Measurements from ENCODE around the gene DYTN. TPM values are rescaled to one million over a fixed set of nuclear protein-coding genes. Genes with fewer than 3 reads are reported as not detected.
"Not testable (repeated sequence)": the region's sequence is repeated elsewhere in the genome, so short reads cannot be mapped to it uniquely, and the experiment has no call there.

DYTN gene
- total RNA-seq, 1 donor from 2014 or later = not detected

DNA sequence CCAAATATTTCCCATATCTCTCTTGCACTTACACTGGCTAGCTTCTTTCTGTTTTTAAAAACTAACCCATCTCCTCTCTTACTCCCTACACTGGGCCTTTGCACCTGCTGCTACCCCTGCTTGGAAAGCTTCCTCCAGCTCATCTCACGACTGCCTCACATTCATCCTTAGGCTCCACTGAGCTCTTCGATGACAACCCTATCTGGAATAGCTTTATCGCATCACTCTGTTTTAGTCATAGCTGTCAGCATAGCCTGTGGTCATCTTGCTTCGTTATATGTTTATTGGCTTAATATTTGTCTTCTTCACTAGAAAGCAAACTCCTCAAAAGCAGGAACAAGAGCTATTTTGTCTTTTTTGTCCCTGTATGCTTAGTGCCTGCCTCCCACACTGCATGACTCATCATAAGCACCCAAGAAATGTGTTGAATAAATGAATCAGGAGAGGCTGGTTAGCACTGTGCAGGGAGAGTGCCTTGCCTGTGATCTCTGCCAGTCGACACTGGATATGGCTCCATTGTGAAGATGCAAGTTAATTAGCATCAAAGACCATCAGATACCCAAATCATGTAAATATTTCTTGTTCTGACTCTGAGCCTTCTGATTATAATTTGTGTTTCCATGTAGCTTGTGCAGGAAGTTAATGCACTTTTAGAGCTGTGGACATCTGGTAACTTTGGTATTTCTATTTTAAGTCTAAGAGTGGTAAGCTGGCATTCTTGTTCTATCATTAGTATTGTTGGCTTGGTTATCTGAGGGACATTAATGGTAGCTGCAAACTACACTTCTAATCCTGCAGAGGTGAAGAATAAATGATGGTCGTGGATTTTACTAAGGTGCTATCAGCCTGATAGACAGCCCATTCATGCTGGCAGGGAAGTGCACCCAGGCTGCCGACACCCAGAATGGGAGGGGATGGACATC, 10.3 kb upstream of the DYTN start:
- no peak for DNase-seq (ENCODE audit: low spot score in 2 of 2, unreplicated experiment in 2 of 2)
- Mint-ChIP-seq H3K36me3 (no peaks in the 10 kb centered on the region), H3K4me1 (no peaks in the 10 kb centered on the region), H3K27ac (no peak overlapping the region), H3K4me3 (no peak overlapping the region), H3K27me3 (ENCODE audit: low read depth) (peaks cover 37% of the 10 kb centered on the region), H3K9me3 (no peaks in the 10 kb centered on the region)
- TF ChIP-seq, protein P1, sequence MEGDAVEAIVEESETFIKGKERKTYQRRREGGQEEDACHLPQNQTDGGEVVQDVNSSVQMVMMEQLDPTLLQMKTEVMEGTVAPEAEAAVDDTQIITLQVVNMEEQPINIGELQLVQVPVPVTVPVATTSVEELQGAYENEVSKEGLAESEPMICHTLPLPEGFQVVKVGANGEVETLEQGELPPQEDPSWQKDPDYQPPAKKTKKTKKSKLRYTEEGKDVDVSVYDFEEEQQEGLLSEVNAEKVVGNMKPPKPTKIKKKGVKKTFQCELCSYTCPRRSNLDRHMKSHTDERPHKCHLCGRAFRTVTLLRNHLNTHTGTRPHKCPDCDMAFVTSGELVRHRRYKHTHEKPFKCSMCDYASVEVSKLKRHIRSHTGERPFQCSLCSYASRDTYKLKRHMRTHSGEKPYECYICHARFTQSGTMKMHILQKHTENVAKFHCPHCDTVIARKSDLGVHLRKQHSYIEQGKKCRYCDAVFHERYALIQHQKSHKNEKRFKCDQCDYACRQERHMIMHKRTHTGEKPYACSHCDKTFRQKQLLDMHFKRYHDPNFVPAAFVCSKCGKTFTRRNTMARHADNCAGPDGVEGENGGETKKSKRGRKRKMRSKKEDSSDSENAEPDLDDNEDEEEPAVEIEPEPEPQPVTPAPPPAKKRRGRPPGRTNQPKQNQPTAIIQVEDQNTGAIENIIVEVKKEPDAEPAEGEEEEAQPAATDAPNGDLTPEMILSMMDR (IDR thresholded peaks at IDR 0.05; ENCODE audit: unreplicated experiment) = no peak

DNA sequence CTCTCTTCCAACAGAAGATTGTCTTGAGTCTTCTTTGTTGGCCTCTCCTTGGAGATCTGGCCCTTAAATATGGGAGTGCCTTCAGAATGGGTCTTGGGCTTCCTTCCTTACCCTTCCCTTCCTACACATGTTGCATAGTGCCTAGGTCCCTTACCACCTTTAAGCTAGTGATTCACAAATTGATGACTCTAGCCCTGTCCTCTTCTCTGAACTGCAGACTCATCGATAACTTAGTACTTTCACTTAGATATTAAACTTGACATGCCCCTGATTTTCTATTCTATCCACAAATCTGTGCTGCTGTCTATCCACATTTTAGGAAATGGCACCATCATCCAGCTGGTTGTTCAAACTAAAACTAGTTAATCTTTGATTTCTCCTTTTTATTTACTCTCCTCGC, 9.1 kb upstream of the DYTN start:
- H3K36me3 Mint-ChIP-seq = no peaks in the 10 kb centered on the region
- TF ChIP-seq, protein P1 (IDR thresholded peaks at IDR 0.05; ENCODE audit: unreplicated experiment) = no peak
- DNase-seq (ENCODE audit: low spot score in 2 of 2, unreplicated experiment in 2 of 2) = no peak
- no peak overlapping the region for H3K4me3 Mint-ChIP-seq
- H3K27ac Mint-ChIP-seq = no peak overlapping the region
- peaks cover 1% of the 10 kb centered on the region for H3K9me3 Mint-ChIP-seq
- no peaks in the 10 kb centered on the region for H3K4me1 Mint-ChIP-seq
- peaks cover 34% of the 10 kb centered on the region for H3K27me3 Mint-ChIP-seq (ENCODE audit: low read depth)

DNA sequence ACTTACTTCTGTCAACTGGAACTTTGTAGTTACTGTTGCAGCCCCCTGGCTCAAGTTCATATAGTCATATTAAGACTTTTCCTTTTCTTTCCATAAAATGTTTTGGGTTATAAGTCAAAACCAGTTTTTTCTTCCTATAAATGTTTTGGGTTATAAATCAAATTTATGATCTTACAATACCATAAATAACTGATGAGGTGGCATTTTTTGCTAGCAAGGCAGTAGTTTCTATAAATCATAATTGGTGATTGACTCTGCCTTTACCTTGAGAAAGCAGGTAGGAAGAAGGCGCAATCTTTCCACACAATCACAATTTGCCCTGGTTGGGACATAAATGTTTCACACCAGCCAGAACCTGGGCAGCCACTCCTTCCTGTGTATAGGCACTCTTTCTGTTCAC, 5.1 kb upstream of the DYTN start:
- no peak for DNase-seq (ENCODE audit: low spot score in 2 of 2, unreplicated experiment in 2 of 2)
- Mint-ChIP-seq H3K9me3 (peaks cover 4% of the 10 kb centered on the region), H3K27me3 (ENCODE audit: low read depth) (peaks cover 17% of the 10 kb centered on the region), H3K36me3 (no peaks in the 10 kb centered on the region), H3K27ac (no peak overlapping the region), H3K4me1 (no peaks in the 10 kb centered on the region), H3K4me3 (no peak overlapping the region)
- TF ChIP-seq, protein P1 (IDR thresholded peaks at IDR 0.05; ENCODE audit: unreplicated experiment) = no peak

DNA sequence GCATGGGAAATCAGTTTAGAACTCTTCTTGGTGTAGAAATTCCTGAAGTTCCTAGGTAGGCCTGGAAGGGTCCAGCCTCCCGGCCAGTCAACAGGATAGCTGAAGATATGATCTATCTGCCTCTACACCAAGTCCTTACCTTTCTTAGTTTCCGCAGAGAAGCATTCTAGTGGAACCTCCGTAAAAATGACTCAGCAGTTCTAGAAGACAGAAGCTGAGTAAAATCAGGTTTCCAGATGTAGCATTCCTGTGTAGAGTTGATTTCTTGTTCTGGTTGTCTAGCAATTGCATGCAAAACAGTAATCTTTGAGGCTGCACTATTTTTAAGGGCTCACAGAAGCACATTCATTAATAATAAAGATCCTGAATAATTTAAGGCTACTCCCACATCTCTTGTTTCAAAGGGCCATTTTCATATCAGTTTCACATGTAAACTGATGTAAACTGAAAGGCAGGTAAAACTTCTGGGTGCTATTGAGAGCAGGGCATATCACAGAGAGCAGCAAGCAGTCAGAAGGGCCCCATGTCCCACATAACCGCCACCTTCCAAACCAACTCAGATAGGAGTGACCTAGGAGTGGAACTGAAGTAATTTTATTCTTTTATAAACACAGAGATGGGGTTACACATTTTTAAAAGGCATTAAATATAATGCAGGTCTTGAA, 3.2 kb upstream of the DYTN start:
- TF ChIP-seq, protein P1 (IDR thresholded peaks at IDR 0.05; ENCODE audit: unreplicated experiment) = no peak
- no peaks in the 10 kb centered on the region for H3K4me1 Mint-ChIP-seq
- no peak for DNase-seq (ENCODE audit: low spot score in 2 of 2, unreplicated experiment in 2 of 2)
- H3K4me3 Mint-ChIP-seq = no peak overlapping the region
- H3K27me3 Mint-ChIP-seq (ENCODE audit: low read depth) = peaks cover 10% of the 10 kb centered on the region
- H3K9me3 Mint-ChIP-seq = peaks cover 4% of the 10 kb centered on the region
- H3K27ac Mint-ChIP-seq = no peak overlapping the region
- no peaks in the 10 kb centered on the region for H3K36me3 Mint-ChIP-seq

DNA sequence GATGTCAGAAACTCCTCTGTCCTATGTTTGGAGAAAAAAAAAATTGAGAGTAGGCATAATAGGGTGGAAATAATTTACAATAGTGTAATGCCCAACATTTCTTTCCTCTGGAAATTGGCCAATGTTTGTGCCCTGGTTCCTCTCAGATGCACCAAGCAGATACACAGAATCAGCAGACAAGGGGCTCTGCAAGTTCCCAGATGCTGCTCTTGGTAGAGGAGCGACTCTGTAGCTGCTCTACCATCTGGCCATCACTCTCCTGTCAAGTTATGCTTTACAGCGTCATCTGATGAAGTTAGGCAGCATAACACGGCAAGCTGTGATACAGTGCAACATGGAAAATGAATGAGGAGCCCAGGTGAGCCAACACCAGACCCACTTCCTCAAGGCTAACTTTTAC, 1.6 kb downstream of the DYTN start:
- Mint-ChIP-seq H3K27ac (no peak overlapping the region), H3K36me3 (no peaks in the 10 kb centered on the region), H3K4me3 (no peak overlapping the region), H3K4me1 (no peaks in the 10 kb centered on the region), H3K27me3 (ENCODE audit: low read depth) (peaks cover 12% of the 10 kb centered on the region), H3K9me3 (no peaks in the 10 kb centered on the region)
- TF ChIP-seq, protein P1 (IDR thresholded peaks at IDR 0.05; ENCODE audit: unreplicated experiment) = no peak
- no peak for DNase-seq (ENCODE audit: low spot score in 2 of 2, unreplicated experiment in 2 of 2)

DNA sequence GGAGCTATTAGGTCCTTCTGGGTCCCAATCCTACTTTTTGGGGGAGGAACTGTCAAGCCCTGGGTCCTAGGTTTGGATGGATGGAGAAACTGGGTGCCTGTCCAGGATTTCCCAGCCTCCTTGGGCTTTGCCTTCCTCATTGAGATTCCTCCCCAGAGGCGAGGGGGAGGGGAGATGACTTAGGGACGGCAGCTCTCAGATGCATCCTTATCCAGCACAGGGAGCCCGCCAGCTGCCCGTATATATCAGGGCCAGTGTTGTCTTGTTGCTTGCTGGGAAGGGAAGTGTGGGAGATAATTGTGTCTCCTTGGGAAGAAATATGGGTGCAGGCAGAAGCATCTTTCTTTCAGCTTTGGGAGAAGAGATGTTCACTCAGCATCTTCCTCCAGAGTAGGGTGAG, 3.0 kb downstream of the DYTN start:
- not testable (repeated sequence) for H3K9me3 Mint-ChIP-seq, H3K4me3 Mint-ChIP-seq

More for the DNA sequence above, 3.0 kb downstream of the DYTN start:
- DNase-seq (ENCODE audit: low spot score in 2 of 2, unreplicated experiment in 2 of 2); H3K4me1 Mint-ChIP-seq; H3K36me3 Mint-ChIP-seq; H3K27ac Mint-ChIP-seq: not testable (repeated sequence)
- H3K27me3 Mint-ChIP-seq (ENCODE audit: low read depth) = peaks cover 13% of the 10 kb centered on the region

Data from mesothelial cell of epicardium (in vitro differentiated cells).